ENCODE results near the gene NRXN3.
"Not testable (repeated sequence)": the region's sequence is repeated elsewhere in the genome, so short reads cannot be mapped to it uniquely, and the experiment has no call there.

NRXN3 gene

DNA sequence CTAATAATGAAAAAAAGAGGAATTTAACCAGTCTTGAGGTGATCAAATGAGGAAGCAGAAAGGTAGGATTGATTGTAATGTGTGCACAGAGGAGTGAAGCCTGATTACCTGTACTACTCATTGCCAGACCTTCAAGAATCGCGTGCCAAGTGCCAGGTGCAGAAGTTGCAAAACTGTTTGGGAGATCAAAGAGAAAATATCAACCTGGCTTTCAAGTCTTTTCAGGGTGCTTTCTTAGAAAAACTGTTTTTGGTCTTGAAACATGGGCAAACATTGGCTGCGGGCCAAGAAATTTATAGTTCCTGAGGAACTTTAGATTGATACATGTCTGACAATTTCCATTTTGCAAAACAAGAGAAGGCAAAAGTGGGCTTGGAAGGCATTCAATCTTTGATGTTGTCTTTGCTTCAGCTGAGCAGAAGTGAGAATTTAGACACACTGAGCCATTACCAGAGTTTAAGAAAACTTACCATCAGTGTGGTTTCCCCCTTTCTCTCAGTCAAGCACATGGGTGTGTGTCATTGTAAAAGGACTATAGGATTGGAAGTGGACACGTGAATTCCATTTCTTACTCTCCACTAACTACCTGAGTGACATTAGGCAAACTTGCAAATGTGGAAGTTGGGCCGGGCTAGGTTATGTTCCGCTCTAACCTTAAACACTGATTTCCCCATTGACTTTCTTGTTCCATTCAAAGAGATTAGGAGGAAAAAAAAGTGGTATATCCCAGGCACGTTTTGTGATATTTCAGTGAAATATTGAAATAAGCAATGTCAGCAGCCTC is 1555.0 kb downstream of the NRXN3 start:
- no peak for DNase-seq (ENCODE audit: low read depth in 3 of 3)

- DNase-seq (ENCODE audit: low read depth in 3 of 3): no peak
These were observed 1557.7 kb downstream of the NRXN3 start for GRCh38 chr14:79727900-79728299.

DNA sequence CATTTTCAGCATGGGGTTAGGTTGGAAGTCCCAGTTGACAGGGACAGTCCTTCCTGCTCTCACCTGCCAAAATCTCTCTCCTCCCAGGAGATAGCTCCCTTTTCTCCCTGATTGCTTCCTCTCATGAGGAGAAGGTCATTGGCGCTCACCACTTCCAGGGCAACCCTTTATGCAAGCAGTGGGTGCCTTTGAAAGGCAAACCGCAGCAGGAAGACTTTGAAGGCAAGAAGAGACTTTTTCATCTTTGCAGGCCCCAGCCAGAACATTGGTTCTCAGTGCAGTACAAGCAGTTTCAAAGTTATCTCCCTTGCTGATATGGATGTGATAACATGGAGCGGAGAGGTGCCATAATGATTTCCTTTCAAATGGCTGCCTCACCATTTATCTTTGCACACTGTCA is 1558.2 kb downstream of the NRXN3 start:
- no peak for DNase-seq (ENCODE audit: low read depth in 3 of 3)

DNA sequence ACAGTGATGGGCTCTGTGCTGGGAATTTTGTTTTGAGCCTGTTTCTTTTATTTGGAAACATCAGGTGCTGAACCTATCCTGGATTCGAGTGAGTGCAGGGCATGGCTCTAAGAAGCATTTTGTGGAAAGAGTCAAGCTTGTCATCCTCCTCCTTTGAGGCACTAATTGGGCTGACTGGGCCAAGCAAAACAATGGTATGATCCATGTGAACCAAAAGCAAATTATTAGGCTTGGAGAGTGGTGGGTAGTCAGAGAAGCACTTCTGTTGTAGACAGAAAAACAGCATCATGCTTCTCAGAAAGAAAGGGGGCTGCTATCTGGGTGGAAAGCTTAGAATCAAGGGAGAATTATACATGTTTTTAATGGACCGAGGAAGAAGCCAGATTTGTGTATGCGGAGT is 1559.6 kb downstream of the NRXN3 start:
- no peak for DNase-seq (ENCODE audit: low read depth in 3 of 3)

DNA sequence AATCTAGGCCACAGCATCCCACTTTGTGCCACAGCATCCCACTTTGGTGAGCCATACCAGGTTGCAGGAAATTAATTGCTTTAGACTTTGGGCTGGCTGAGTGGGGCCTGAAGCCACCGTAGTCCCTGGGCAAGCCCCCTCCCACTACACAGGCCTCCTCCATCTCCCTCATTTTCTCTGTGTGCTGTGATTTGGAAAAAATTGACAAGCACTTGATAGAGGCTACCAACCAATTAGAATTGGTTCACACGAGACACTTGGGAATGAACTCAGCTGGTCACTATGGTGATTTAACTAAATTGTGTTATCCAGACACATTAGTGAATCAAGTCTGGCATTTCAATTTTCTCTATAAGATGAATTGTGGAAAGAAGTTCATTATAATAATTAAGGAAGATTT is 1560.0 kb downstream of the NRXN3 start:
- no peak for DNase-seq (ENCODE audit: low read depth in 3 of 3)

DNA sequence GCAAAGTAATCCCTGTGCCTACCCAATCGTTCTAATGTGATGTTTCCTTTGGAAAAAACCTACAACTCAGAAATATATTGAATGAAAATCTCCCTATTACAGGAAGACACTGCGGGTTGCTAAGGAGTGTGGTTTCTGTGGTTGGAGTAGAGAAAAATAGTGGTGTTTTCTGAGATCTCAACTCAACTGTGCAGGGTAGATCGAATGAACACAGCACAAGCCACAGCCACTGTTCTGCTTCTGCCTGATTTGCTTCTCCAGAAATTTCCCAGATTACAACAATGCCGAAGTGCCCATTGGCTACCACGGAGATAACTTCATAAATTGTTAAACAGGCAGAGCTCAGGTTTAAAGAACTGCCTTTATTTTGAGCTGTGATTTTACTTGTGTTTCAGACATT is 1560.8 kb downstream of the NRXN3 start:
- no peak for DNase-seq (ENCODE audit: low read depth in 3 of 3)

DNA sequence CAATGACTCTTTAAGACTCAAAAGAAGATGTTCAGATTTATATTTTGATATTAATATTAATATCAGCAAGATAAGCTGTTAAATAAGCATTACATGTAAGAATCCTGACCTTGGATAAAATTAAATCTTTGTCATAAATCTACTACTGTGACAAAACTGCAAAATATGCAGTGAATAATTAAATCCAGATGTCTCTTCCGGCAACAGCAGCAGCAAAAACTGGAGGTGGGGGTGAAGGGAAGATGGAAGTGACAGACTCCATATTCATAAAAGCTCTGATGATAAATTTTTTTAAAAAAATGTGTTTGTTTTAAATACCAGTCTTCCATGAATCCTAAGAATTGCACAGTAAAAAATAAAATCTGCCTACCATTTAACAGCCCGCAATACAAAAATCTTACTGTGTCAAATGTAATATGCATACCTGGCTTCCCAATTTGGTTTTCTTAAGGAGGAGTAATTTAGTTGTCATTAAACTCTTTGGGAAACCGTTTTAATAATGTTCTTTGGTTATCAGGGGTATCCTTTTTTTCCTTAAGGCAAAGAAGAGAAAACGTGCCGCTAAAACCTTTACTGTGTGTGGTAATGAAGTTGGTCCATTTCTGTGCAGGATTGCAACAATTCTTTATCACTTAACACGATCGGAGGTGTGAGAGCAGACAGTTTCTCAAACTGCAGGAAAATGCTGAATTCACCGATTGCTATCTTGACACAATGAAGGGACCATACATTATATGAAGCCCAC is 1562.9 kb downstream of the NRXN3 start:
- DNase-seq (ENCODE audit: low read depth in 3 of 3): no peak

DNA sequence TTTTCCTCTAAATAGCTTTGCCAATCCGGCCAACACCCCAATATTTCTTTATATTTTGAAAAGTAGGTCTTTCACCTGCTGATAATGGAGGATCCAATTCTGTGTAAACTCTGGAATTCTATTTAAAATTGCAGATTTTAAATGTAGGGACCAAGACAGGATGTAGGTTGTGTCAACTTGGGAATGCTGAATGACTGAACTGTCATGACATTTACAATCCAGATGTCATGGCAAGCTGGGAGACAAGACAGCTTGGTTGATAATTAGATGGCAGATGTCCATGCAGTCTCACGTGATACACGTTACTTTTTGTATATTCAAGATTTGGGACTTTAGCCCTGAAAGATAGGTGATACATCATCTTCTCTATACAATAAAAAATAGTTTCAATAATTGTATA is 1564.0 kb downstream of the NRXN3 start:
- no peak for DNase-seq (ENCODE audit: low read depth in 3 of 3)

GRCh38 chr14:79734656-79735055 is 1564.5 kb downstream of the NRXN3 start:
- no peak for DNase-seq (ENCODE audit: low read depth in 3 of 3)

DNA sequence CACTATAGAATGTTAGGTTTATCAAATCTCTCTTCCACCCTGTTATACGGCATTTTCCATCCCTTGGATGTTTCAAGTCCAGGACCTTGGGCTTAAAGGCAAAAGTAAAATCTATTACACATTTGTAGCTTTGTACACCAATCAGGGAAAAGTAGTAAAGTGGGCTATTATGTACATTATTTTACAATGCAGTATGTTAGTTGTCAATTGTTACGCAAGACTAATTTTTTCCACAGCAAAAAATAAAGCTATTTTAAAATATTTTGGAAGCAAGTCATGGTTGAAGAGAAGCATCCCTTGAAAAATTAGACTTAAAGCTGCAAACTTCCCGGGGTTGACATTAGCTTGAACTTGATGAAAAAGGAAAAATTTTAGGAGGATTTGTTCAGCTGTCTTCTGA is 1564.9 kb downstream of the NRXN3 start:
- no peak for DNase-seq (ENCODE audit: low read depth in 3 of 3)

- no peak for DNase-seq (ENCODE audit: low read depth in 3 of 3)
These were observed 1570.0 kb downstream of the NRXN3 start for GRCh38 chr14:79740066-79740601.

DNA sequence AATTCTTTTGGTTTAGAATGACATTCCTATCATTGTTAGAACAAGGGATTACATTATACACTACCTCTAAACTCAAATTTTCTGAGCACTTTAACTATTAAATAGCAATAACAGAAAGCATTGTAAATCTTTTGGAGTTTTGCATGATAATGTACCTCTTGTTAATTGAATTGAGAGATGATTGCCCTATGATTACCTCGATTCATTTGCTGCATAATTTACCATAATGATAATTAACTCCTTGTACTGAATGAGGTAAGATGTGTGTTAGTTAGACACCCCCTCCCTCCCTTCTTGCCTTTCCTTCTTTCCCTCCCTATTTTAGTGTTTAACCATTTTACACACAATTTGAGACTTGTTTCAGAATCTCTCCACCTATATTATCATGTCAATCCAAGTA is 1572.0 kb downstream of the NRXN3 start:
- DNase-seq (ENCODE audit: low read depth in 3 of 3): no peak

DNA sequence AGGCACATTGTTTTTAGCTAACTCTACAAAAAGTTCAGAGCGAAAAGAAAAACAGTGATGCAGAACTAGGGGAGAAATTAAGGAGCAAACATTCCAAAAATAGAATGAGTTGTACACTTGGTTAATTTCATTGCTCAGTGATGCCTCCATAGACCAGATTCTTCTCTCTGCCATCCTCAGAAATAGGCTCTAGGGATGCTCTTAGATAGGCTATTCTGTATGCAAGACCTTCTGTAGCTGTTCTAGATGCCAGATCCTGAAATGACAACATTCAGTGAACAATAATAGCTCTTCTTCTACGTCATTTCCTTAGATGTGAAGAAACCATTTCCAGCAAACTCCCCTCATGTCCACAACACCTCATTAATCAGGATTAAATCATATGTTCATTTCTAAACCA is 1574.9 kb downstream of the NRXN3 start:
- no peak for DNase-seq (ENCODE audit: low read depth in 3 of 3)

- no peak for DNase-seq (ENCODE audit: low read depth in 3 of 3)
These were observed 1578.9 kb downstream of the NRXN3 start for GRCh38 chr14:79749065-79749464.

- DNase-seq (ENCODE audit: low read depth in 3 of 3): no peak
These were observed 1588.8 kb downstream of the NRXN3 start for GRCh38 chr14:79758985-79759384.

DNA sequence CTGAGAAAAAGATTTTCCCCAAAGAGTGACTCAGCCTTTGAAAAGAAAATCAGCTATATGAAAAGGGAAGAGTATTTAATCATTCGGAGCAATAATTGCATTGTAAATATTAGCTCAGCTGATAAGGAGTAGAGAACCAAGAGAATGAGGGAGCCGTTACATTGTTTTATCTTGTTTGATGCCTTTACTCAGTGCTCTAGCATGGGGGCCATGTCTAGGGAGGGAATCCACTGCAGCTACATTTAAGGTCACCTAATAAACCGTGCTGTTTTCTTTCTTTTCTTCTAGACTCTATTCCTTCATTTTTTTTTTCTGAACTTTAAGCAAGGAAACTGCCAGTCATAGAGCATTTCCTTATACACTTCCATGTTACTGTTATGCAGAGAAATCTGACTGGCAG is 1594.2 kb downstream of the NRXN3 start:
- DNase-seq (ENCODE audit: low read depth in 3 of 3): no peak

DNA sequence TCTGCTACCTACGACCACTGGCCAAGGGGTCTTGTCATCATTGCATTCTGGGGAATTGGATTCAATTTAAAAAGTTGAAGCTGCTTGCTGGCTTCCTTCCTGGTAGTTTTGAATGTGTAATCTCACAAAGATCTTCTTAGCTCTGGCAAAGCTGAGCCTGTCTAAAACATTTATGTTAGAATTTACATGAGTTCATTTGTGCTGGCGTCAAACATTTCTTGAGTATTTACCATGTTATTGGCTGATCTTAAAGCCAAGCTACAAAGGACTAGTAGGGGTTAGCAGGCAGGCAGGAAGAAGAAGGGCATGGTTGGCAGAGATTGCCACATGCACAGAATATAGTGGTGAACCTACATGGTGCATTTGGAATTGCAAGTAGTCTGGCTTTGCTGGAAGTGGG is 1596.3 kb downstream of the NRXN3 start:
- no peak for DNase-seq (ENCODE audit: low read depth in 3 of 3)

GRCh38 chr14:79767251-79767650 is 1597.1 kb downstream of the NRXN3 start:
- DNase-seq (ENCODE audit: low read depth in 3 of 3): no peak

DNA sequence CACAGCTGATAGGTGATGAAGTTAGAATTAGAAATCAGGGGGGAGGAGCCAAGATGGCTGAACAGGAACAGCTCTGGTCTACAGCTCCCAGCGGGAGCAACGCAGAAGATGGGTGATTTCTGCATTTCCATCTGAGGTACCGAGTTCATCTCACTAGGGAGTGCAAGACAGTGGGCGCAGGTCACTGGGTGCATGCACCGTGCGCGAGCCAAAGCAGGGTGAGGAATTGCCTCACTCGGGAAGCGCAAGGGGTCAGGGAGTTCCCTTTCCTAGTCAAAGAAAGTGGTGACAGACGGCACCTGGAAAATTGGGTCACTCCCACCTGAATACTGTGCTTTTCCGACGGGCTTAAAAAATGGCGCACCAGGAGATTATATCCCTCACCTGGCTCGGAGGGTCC is 1597.5 kb downstream of the NRXN3 start:
- not testable (repeated sequence) for DNase-seq (ENCODE audit: low read depth in 3 of 3)

- no peak for DNase-seq (ENCODE audit: low read depth in 3 of 3)
These were observed 1611.7 kb downstream of the NRXN3 start for GRCh38 chr14:79781882-79782281.

DNA sequence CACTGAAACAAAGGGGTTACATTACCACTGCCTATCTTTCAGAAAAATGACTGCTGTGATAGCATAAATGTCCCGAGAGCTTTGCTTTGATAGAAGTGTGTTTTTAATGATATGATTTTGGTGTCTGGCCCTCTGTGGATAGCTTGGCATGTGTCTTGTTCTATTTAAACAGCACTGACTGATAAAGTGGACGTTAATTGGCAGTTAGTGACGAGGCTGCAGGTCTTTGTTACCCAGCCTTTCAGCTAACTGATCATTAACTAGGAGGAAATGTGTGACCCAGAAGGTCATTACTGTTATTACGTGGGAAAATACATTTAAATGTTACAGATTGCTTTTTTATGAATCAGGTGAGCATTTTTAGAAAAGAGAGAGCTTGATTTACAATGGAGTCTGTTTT is 1612.9 kb downstream of the NRXN3 start:
- DNase-seq (ENCODE audit: low read depth in 3 of 3): no peak

- DNase-seq (ENCODE audit: low read depth in 3 of 3): no peak
These were observed 1616.3 kb downstream of the NRXN3 start for GRCh38 chr14:79786522-79786921.

- DNase-seq (ENCODE audit: low read depth in 3 of 3): no peak
These were observed 1618.2 kb downstream of the NRXN3 start for GRCh38 chr14:79788346-79788745.
